Lower lobe of right lung (tissue), 2 donors: ENCODE results near the gene PRDM16. TPM values are rescaled to one million over a fixed set of nuclear protein-coding genes. Genes with fewer than 3 reads are reported as not detected.

Experiments used
- ATAC-seq, 2 donors: fragments of 200-7000 bp; cut with Tn5 transposase; one replicate each; pipeline ENCODE4 v1.9.1; 2020 to 2022; ENCODE audit warnings: mild to moderate bottlenecking in 2 of 2, moderate library complexity in 2 of 2
- DNase-seq: peaks from one replicate; pipeline ENCODE4 v3.0.0-alpha.2; 2020
- H3K27ac ChIP-seq: fragments of 200-600 bp; one replicate; pipeline ENCODE4 v1.8.0; 2022
- H3K27me3 ChIP-seq: fragments of 200-600 bp; one replicate; pipeline ENCODE4 v1.8.0; 2022; ENCODE audit warnings: low read depth
- H3K36me3 ChIP-seq: fragments of 200-600 bp; one replicate; pipeline ENCODE4 v1.8.0; 2022; ENCODE audit warnings: mild to moderate bottlenecking
- H3K4me1 ChIP-seq: fragments of 200-600 bp; one replicate; pipeline ENCODE4 v1.8.0; 2022
- H3K4me3 ChIP-seq: fragments of 200-600 bp; one replicate; pipeline ENCODE4 v1.8.0; 2022; ENCODE audit warnings: mild to moderate bottlenecking
- H3K9me3 ChIP-seq: fragments of 200-600 bp; one replicate; pipeline ENCODE4 v1.8.0; 2022
- intact Hi-C: fragments of 100-400 bp; cut with DNase I; formaldehyde crosslinking; loops from one replicate; pipeline ENCODE4 v1.11.0; 2022
- total RNA-seq: library from RNA; stranded (reverse); fragmentation: NEBNext Ultra II Directional; extraction: Animal tissue kit (Norgen Biotek cat#: 25700); gene quantifications from one replicate; pipeline ENCODE4 v1.2.1, GENCODE V29; 2021
- TF ChIP-seq, protein P1 (sequence below): fragments of 200-600 bp; IDR thresholded peaks from one replicate; pipeline ENCODE4 v1.8.0; 2022; ENCODE audit warnings: antibody characterized with exemption, mild to moderate bottlenecking
- donor health status: DM: no; HTN: yes; CAD: no; lungs with severe emphysema.

The PRDM16 gene
- total RNA-seq, 1 donor from 2014 or later = 19.2 TPM

DNA sequence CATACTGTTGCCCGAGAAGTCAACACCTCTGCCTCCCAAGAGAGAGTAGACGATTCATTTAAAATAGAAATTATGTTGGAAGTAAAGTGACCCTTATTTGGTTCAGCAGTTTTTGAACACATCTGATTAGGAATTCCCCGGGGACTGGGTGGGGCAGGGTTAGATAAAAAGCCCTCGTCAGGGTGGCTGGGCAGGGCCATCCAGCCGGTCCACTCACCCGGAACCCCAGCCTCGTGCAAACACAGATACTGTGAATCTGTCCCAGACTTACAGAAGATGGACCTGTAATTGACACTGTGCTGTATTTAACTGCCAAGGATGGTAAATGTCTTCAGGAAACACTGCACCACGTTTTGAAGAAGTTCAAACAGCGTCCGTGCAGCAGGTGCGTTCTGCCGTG is 63.7 kb downstream of the PRDM16 start:
- no peak for DNase-seq
- no peak for ATAC-seq
- peaks cover 26% of the 10 kb centered on the region for H3K4me1 ChIP-seq
- H3K27ac ChIP-seq = peak overlapping the region; percentile 73
- intact Hi-C loops = no loop called here
- H3K9me3 ChIP-seq = no peaks in the 10 kb centered on the region
- TF ChIP-seq, protein P1, sequence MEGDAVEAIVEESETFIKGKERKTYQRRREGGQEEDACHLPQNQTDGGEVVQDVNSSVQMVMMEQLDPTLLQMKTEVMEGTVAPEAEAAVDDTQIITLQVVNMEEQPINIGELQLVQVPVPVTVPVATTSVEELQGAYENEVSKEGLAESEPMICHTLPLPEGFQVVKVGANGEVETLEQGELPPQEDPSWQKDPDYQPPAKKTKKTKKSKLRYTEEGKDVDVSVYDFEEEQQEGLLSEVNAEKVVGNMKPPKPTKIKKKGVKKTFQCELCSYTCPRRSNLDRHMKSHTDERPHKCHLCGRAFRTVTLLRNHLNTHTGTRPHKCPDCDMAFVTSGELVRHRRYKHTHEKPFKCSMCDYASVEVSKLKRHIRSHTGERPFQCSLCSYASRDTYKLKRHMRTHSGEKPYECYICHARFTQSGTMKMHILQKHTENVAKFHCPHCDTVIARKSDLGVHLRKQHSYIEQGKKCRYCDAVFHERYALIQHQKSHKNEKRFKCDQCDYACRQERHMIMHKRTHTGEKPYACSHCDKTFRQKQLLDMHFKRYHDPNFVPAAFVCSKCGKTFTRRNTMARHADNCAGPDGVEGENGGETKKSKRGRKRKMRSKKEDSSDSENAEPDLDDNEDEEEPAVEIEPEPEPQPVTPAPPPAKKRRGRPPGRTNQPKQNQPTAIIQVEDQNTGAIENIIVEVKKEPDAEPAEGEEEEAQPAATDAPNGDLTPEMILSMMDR = no peak
- H3K27me3 ChIP-seq = no peaks in the 10 kb centered on the region
- no peaks in the 10 kb centered on the region for H3K36me3 ChIP-seq
- no peak overlapping the region for H3K4me3 ChIP-seq

DNA sequence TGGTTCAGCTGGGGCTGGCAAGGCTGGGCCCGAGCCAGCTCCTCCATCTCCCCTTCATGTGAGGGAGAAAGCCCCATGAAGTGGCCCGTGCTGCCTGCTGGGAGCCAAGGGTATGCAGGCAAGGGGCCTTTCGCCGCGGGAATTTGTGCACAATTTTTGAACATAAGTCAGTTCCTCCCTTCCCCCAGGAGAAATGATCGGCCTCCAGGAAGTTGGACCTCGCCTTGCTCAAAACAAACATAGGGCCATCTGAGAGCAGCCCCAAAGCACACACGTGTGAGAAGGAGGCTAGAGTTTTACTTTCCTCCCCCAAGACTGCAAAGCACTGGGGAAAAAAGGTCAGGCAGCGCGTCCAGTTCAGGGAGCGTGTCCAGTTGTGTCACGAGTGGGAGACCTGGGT is 64.7 kb downstream of the PRDM16 start:
- peak; percentile 62 for DNase-seq
- peak; percentile 79 to 82 for ATAC-seq
- H3K9me3 ChIP-seq = no peaks in the 10 kb centered on the region
- TF ChIP-seq, protein P1 = no peak
- intact Hi-C loops = no loop called here
- peak overlapping the region; percentile 73 for H3K27ac ChIP-seq
- H3K27me3 ChIP-seq = no peaks in the 10 kb centered on the region
- peaks cover 17% of the 10 kb centered on the region for H3K4me1 ChIP-seq
- H3K36me3 ChIP-seq = no peaks in the 10 kb centered on the region
- no peak overlapping the region for H3K4me3 ChIP-seq

DNA sequence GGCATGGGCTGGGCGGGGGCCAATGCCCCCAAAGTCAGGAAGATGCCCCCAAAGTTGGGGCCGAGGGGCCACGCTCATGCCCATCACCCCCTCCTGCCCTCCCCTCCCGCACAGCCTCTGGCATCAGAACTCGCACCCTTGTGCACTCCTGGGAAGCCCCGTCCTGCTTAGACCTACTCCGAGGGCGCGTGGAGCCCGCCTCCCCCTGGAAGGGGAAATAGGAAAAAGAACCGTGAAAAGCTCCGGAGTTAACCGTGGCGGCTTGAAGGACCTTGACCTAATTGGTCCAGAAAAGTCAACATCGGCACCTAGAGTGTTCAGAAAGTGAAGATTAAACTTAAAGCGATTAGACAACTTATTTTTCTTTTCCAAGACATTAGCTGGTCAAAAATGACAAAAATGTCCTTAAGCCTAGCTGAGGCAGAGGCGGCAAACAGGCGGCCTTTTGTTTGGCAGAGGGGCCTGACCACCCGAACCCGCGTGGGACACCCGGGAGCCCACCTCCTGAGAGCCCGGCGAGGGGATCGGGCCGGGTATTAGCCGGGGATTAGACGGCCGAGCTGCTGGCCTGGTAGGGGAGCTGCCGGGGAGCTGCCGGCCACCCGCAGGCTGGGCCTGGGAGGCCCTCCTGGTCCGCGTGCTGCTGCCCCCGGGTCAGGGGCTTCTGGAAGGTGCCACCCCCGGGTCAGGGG is 65.5 kb downstream of the PRDM16 start:
- H3K9me3 ChIP-seq = no peaks in the 10 kb centered on the region
- TF ChIP-seq, protein P1 = no peak
- intact Hi-C loops = no loop called here
- peak overlapping the region; percentile 73 for H3K27ac ChIP-seq
- H3K4me1 ChIP-seq = peaks cover 17% of the 10 kb centered on the region
- H3K4me3 ChIP-seq = peak overlapping the region; percentile 6
- ATAC-seq (peak; percentile 64 to 71), DNase-seq (no peak)
- H3K27me3 ChIP-seq = peaks cover 4% of the 10 kb centered on the region
- no peaks in the 10 kb centered on the region for H3K36me3 ChIP-seq

DNA sequence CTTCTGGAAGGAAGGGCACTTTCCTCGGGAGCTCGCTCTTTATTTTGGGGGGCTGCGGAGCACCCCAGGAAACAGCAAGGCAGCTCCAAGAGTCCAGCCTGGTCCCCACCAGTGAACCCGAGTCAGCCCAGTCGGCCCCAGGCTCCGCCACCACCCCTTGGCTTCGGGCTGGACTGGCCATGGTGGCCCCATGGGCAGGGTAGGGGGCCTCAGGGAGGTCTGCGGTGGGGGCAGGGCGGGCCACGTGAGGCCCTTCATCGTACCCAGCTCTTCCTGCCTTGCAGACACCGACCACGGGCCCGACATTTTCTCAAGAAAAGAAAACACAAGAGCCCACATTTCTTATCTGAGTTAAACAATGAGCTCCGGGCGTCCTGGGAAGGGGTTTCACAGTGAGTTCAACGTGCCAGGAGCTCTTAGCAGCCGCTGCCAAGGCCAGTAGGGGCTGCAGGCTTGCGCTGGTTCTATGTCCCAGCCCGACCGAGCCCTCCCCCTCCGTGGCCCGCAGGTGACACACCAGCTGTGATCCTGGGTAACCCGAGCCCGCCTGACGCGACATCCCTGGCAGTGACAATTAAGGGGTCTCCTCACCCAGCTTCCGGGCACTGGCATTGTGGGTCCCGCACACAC is 66.2 kb downstream of the PRDM16 start:
- Histone ChIP-seq H3K27me3 (peaks cover 5% of the 10 kb centered on the region), H3K4me1 (peaks cover 17% of the 10 kb centered on the region), H3K4me3 (peak overlapping the region; percentile 6), H3K36me3 (no peaks in the 10 kb centered on the region), H3K27ac (peak overlapping the region; percentile 73), H3K9me3 (no peaks in the 10 kb centered on the region)
- intact Hi-C loops = no loop called here
- no peak for DNase-seq
- TF ChIP-seq, protein P1 = no peak
- ATAC-seq = peak in 1 of 2 donors; percentile 33

DNA sequence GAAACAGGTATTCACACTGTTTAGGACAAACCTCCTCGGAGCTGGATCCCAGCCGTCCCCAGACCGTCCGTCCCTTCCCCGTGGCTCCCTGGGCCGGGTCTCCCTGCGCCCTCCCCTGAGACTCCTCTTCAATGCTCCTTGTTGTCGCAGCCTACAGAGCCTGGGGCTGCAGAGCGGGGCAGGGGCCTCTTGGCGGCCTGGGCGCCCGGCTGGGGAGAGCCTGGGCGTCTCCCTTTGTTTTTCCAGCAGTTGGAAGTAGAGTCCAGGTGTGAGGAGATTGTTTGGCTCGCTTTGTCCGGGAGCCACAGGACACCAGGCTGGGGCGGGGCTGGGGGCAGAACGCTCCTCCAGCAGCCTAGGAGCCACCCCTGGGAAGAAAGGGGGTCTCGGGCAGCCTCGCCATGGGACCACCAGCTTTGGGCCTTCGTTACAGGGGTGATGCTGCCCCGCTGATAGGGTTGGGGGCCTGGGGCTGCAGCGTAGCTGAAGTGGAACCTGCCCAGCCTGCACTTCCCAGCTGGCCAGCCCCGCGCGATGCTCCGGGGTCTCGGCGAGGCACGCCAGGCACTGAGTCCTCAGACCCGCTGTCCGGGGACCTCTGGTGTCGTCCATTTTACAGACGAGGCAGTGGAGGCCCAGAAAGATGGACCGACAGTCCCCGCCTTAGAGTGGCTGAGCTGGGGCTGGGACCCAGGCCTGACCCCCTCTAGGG is 66.9 kb downstream of the PRDM16 start:
- ATAC-seq = no peak
- intact Hi-C loops = no loop called here
- TF ChIP-seq, protein P1 = no peak
- H3K4me1 ChIP-seq = peaks cover 17% of the 10 kb centered on the region
- peaks cover 13% of the 10 kb centered on the region for H3K27me3 ChIP-seq
- H3K27ac ChIP-seq = no peak overlapping the region
- no peaks in the 10 kb centered on the region for H3K9me3 ChIP-seq
- DNase-seq = no peak
- no peaks in the 10 kb centered on the region for H3K36me3 ChIP-seq
- no peak overlapping the region for H3K4me3 ChIP-seq
